HEK293 (cell line): ENCODE measurements around the gene SIGLEC1.

Experiments used
- GLI2 ChIP-seq: fragments of 450-650 bp; formaldehyde crosslinking; IDR thresholded peaks from 2 replicates; pipeline ENCODE4; 2017; ENCODE audit warnings: missing biosample characterization, missing genetic modification characterization, low read depth, borderline replicate concordance
- GLIS2 ChIP-seq: fragments of 450-650 bp; formaldehyde crosslinking; IDR thresholded peaks from 2 replicates; pipeline ENCODE4 v1.5.1; 2016; ENCODE audit warnings: missing biosample characterization, missing genetic modification characterization
- RBAK ChIP-seq: fragments of 450-650 bp; formaldehyde crosslinking; IDR thresholded peaks from 2 replicates; pipeline ENCODE4 v1.5.1; 2016; ENCODE audit warnings: missing biosample characterization, missing genetic modification characterization
- ZBTB48 ChIP-seq: fragments of 450-650 bp; formaldehyde crosslinking; IDR thresholded peaks from 2 replicates; pipeline ENCODE4 v1.5.1; 2016; ENCODE audit warnings: missing biosample characterization, missing genetic modification characterization
- ZEB2 ChIP-seq: fragments of 450-650 bp; formaldehyde crosslinking; IDR thresholded peaks from 2 replicates; pipeline ENCODE4 v1.5.1; 2016; ENCODE audit warnings: missing biosample characterization, missing genetic modification characterization
- ZFP69B ChIP-seq: fragments of 450-650 bp; formaldehyde crosslinking; IDR thresholded peaks from 2 replicates; pipeline ENCODE4 v1.5.1; 2016; ENCODE audit warnings: missing biosample characterization, missing genetic modification characterization
- ZNF155 ChIP-seq: fragments of 450-650 bp; formaldehyde crosslinking; IDR thresholded peaks from 2 replicates; pipeline ENCODE4 v1.5.1; 2016; ENCODE audit warnings: missing biosample characterization, missing genetic modification characterization
- ZNF202 ChIP-seq: fragments of 450-650 bp; formaldehyde crosslinking; IDR thresholded peaks from 2 replicates; pipeline ENCODE4 v1.5.1; 2016; ENCODE audit warnings: missing biosample characterization, missing genetic modification characterization, borderline replicate concordance
- ZNF266 ChIP-seq: fragments of 450-650 bp; formaldehyde crosslinking; IDR thresholded peaks from 2 replicates; pipeline ENCODE4 v1.5.1; 2016; ENCODE audit warnings: missing biosample characterization, missing genetic modification characterization, low read depth
- ZNF302 ChIP-seq: fragments of 450-650 bp; formaldehyde crosslinking; IDR thresholded peaks from 2 replicates; pipeline ENCODE4 v1.5.1; 2016; ENCODE audit warnings: missing biosample characterization, missing genetic modification characterization, low read depth
- ZNF311 ChIP-seq: fragments of 450-650 bp; formaldehyde crosslinking; IDR thresholded peaks from 2 replicates; pipeline ENCODE4 v1.5.1; 2017; ENCODE audit warnings: missing biosample characterization, missing genetic modification characterization, borderline replicate concordance
- ZNF473 ChIP-seq: fragments of 450-650 bp; formaldehyde crosslinking; IDR thresholded peaks from 2 replicates; pipeline ENCODE4 v1.5.1; 2017; ENCODE audit warnings: missing biosample characterization, missing genetic modification characterization
- ZNF514 ChIP-seq: fragments of 450-650 bp; formaldehyde crosslinking; IDR thresholded peaks from 2 replicates; pipeline ENCODE4 v1.5.1; 2016; ENCODE audit warnings: missing biosample characterization, missing genetic modification characterization
- ZNF521 ChIP-seq: fragments of 450-650 bp; formaldehyde crosslinking; IDR thresholded peaks from 2 replicates; pipeline ENCODE4 v1.5.1; 2017; ENCODE audit warnings: missing biosample characterization, mild to moderate bottlenecking, missing genetic modification characterization
- ZNF629 ChIP-seq: fragments of 450-650 bp; formaldehyde crosslinking; IDR thresholded peaks from 2 replicates; pipeline ENCODE4 v1.5.1; 2017; ENCODE audit warnings: missing biosample characterization, missing genetic modification characterization
- ZSCAN30 ChIP-seq: fragments of 450-650 bp; IDR thresholded peaks from 2 replicates; pipeline ENCODE4 v1.5.1; 2018; ENCODE audit warnings: missing biosample characterization, mild to moderate bottlenecking, missing genetic modification characterization, moderate library complexity
- TF ChIP-seq, protein P1 (sequence below): fragments of 450-650 bp; formaldehyde crosslinking; IDR thresholded peaks from 2 replicates; pipeline ENCODE4 v1.5.1; 2016; ENCODE audit warnings: missing biosample characterization, missing genetic modification characterization
- TF ChIP-seq, protein P2 (sequence below): fragments of 450-650 bp; formaldehyde crosslinking; IDR thresholded peaks from 2 replicates; pipeline ENCODE4 v1.5.1; 2016; ENCODE audit warnings: missing biosample characterization, missing genetic modification characterization, borderline replicate concordance
- TF ChIP-seq, protein P3 (sequence below): fragments of 450-650 bp; formaldehyde crosslinking; IDR thresholded peaks from 2 replicates; pipeline ENCODE4 v1.5.1; 2016; ENCODE audit warnings: missing biosample characterization, missing genetic modification characterization
- TF ChIP-seq, protein P4 (sequence below): fragments of 450-650 bp; formaldehyde crosslinking; IDR thresholded peaks from 2 replicates; pipeline ENCODE4 v1.5.1; 2016; ENCODE audit warnings: missing biosample characterization, missing genetic modification characterization
- TF ChIP-seq, protein P5 (sequence below): fragments of 450-650 bp; formaldehyde crosslinking; IDR thresholded peaks from 2 replicates; pipeline ENCODE4 v1.5.1; 2016; ENCODE audit warnings: missing biosample characterization, missing genetic modification characterization, low read depth
- TF ChIP-seq, protein P6 (sequence below): fragments of 450-650 bp; formaldehyde crosslinking; IDR thresholded peaks from 2 replicates; pipeline ENCODE4 v1.5.1; 2016; ENCODE audit warnings: missing biosample characterization, missing genetic modification characterization
- TF ChIP-seq, protein P7 (sequence below): sonication (generic); formaldehyde crosslinking; IDR thresholded peaks from 2 replicates; pipeline ENCODE4 v1.8.1; 2022; ENCODE audit warnings: mild to moderate bottlenecking, moderate library complexity, missing genetic modification reagents

SIGLEC1 gene

DNA sequence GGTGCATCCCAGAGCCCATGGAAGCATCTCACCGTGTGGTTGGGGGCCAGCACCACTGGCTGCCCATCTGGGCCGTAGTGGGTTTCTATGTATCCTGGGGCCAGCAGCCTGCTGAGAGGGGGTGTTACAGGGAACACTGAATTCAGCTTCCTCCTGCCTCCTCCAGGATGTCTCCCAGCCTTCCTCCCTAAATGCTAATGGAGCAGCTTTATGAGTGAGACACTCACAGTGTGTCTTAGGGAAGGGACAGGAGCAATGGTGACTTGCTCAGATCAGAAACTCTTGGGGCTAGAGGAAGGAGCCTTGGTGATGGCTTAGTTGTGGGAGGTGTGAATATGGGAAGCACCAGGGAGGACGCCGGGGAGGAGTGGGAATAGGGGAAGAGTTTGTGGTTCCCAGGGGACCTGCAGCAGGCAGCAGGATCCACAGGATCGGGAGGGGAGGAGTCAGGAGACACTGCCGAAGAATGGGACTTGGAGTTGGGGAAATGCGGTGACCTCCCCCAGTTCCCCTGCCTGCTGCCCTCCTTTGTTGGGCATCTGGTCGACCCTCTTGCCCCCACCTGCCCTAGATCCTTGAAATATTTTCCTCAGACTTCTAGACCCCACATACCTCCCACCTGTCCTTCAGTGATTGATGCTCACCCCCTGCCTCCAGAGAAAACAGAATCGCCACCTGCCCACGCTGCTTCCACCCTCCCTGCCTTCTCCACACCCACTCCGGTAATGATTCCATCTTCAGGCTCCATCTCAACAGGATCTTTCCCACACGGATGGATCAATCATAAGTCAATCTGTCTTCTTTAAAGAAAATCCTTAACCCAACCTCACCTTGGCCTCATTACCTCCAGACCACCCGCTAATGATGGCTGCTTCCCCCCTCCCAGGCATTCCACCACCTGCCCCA, 37.2 kb downstream of the SIGLEC1 start (continued):
- TF ChIP-seq ZNF311 (tag by site-specific recombination) (no peak), RBAK (no peak), ZNF514 (tag by site-specific recombination) (no peak), ZNF629 (no peak), ZNF473 (no peak), ZNF521 (tag by site-specific recombination) (no peak), ZNF202 (tag by site-specific recombination) (no peak), ZSCAN30 (tag by site-specific recombination) (peak; percentile 39; the same call in 1 of the 2 replicates), GLI2 (no peak), ZEB2 (tag by site-specific recombination) (no peak), GLIS2 (tag by site-specific recombination) (0 out of 2 replicates have a peak, but pooled peaks have one; percentile 25), ZNF266 (no peak), ZNF155 (tag by site-specific recombination) (no peak), ZBTB48 (tag by site-specific recombination) (no peak), ZFP69B (tag by site-specific recombination) (no peak), ZNF302 (tag by site-specific recombination) (no peak)
- TF ChIP-seq, protein P1, sequence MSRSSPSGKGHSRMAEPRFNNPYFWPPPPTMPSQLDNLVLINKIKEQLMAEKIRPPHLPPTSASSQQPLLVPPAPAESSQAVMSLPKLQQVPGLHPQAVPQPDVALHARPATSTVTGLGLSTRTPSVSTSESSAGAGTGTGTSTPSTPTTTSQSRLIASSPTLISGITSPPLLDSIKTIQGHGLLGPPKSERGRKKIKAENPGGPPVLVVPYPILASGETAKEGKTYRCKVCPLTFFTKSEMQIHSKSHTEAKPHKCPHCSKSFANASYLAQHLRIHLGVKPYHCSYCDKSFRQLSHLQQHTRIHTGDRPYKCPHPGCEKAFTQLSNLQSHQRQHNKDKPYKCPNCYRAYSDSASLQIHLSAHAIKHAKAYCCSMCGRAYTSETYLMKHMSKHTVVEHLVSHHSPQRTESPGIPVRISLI: no peak
- TF ChIP-seq, protein P2, sequence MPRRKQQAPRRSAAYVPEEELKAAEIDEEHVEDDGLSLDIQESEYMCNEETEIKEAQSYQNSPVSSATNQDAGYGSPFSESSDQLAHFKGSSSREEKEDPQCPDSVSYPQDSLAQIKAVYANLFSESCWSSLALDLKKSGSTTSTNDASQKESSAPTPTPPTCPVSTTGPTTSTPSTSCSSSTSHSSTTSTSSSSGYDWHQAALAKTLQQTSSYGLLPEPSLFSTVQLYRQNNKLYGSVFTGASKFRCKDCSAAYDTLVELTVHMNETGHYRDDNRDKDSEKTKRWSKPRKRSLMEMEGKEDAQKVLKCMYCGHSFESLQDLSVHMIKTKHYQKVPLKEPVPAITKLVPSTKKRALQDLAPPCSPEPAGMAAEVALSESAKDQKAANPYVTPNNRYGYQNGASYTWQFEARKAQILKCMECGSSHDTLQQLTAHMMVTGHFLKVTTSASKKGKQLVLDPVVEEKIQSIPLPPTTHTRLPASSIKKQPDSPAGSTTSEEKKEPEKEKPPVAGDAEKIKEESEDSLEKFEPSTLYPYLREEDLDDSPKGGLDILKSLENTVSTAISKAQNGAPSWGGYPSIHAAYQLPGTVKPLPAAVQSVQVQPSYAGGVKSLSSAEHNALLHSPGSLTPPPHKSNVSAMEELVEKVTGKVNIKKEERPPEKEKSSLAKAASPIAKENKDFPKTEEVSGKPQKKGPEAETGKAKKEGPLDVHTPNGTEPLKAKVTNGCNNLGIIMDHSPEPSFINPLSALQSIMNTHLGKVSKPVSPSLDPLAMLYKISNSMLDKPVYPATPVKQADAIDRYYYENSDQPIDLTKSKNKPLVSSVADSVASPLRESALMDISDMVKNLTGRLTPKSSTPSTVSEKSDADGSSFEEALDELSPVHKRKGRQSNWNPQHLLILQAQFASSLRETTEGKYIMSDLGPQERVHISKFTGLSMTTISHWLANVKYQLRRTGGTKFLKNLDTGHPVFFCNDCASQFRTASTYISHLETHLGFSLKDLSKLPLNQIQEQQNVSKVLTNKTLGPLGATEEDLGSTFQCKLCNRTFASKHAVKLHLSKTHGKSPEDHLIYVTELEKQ (tag by site-specific recombination): no peak
- TF ChIP-seq, protein P3, sequence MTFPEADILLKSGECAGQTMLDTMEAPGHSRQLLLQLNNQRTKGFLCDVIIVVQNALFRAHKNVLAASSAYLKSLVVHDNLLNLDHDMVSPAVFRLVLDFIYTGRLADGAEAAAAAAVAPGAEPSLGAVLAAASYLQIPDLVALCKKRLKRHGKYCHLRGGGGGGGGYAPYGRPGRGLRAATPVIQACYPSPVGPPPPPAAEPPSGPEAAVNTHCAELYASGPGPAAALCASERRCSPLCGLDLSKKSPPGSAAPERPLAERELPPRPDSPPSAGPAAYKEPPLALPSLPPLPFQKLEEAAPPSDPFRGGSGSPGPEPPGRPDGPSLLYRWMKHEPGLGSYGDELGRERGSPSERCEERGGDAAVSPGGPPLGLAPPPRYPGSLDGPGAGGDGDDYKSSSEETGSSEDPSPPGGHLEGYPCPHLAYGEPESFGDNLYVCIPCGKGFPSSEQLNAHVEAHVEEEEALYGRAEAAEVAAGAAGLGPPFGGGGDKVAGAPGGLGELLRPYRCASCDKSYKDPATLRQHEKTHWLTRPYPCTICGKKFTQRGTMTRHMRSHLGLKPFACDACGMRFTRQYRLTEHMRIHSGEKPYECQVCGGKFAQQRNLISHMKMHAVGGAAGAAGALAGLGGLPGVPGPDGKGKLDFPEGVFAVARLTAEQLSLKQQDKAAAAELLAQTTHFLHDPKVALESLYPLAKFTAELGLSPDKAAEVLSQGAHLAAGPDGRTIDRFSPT (tag by site-specific recombination): no peak
- TF ChIP-seq, protein P4, sequence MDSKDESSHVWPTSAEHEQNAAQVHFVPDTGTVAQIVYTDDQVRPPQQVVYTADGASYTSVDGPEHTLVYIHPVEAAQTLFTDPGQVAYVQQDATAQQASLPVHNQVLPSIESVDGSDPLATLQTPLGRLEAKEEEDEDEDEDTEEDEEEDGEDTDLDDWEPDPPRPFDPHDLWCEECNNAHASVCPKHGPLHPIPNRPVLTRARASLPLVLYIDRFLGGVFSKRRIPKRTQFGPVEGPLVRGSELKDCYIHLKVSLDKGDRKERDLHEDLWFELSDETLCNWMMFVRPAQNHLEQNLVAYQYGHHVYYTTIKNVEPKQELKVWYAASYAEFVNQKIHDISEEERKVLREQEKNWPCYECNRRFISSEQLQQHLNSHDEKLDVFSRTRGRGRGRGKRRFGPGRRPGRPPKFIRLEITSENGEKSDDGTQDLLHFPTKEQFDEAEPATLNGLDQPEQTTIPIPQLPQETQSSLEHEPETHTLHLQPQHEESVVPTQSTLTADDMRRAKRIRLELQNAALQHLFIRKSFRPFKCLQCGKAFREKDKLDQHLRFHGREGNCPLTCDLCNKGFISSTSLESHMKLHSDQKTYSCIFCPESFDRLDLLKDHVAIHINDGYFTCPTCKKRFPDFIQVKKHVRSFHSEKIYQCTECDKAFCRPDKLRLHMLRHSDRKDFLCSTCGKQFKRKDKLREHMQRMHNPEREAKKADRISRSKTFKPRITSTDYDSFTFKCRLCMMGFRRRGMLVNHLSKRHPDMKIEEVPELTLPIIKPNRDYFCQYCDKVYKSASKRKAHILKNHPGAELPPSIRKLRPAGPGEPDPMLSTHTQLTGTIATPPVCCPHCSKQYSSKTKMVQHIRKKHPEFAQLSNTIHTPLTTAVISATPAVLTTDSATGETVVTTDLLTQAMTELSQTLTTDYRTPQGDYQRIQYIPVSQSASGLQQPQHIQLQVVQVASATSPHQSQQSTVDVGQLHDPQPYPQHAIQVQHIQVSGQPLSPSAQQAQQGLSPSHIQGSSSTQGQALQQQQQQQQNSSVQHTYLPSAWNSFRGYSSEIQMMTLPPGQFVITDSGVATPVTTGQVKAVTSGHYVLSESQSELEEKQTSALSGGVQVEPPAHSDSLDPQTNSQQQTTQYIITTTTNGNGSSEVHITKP (tag by site-specific recombination): peak; percentile 96
- TF ChIP-seq, protein P5, sequence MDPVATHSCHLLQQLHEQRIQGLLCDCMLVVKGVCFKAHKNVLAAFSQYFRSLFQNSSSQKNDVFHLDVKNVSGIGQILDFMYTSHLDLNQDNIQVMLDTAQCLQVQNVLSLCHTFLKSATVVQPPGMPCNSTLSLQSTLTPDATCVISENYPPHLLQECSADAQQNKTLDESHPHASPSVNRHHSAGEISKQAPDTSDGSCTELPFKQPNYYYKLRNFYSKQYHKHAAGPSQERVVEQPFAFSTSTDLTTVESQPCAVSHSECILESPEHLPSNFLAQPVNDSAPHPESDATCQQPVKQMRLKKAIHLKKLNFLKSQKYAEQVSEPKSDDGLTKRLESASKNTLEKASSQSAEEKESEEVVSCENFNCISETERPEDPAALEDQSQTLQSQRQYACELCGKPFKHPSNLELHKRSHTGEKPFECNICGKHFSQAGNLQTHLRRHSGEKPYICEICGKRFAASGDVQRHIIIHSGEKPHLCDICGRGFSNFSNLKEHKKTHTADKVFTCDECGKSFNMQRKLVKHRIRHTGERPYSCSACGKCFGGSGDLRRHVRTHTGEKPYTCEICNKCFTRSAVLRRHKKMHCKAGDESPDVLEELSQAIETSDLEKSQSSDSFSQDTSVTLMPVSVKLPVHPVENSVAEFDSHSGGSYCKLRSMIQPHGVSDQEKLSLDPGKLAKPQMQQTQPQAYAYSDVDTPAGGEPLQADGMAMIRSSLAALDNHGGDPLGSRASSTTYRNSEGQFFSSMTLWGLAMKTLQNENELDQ (tag by site-specific recombination): no peak
- TF ChIP-seq, protein P6, sequence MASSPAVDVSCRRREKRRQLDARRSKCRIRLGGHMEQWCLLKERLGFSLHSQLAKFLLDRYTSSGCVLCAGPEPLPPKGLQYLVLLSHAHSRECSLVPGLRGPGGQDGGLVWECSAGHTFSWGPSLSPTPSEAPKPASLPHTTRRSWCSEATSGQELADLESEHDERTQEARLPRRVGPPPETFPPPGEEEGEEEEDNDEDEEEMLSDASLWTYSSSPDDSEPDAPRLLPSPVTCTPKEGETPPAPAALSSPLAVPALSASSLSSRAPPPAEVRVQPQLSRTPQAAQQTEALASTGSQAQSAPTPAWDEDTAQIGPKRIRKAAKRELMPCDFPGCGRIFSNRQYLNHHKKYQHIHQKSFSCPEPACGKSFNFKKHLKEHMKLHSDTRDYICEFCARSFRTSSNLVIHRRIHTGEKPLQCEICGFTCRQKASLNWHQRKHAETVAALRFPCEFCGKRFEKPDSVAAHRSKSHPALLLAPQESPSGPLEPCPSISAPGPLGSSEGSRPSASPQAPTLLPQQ (tag by site-specific recombination): no peak
- TF ChIP-seq, protein P7, sequence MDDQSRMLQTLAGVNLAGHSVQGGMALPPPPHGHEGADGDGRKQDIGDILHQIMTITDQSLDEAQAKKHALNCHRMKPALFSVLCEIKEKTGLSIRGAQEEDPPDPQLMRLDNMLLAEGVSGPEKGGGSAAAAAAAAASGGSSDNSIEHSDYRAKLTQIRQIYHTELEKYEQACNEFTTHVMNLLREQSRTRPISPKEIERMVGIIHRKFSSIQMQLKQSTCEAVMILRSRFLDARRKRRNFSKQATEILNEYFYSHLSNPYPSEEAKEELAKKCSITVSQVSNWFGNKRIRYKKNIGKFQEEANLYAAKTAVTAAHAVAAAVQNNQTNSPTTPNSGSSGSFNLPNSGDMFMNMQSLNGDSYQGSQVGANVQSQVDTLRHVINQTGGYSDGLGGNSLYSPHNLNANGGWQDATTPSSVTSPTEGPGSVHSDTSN (CRISPR knock-in tag): no peak
